ENCODE results near the gene DOCK8. TPM values are rescaled to one million over a fixed set of nuclear protein-coding genes. Genes with fewer than 3 reads are reported as not detected.

Gene DOCK8
- total RNA-seq, 1 experiment from 2014 or later, result 1.4 TPM

DNA sequence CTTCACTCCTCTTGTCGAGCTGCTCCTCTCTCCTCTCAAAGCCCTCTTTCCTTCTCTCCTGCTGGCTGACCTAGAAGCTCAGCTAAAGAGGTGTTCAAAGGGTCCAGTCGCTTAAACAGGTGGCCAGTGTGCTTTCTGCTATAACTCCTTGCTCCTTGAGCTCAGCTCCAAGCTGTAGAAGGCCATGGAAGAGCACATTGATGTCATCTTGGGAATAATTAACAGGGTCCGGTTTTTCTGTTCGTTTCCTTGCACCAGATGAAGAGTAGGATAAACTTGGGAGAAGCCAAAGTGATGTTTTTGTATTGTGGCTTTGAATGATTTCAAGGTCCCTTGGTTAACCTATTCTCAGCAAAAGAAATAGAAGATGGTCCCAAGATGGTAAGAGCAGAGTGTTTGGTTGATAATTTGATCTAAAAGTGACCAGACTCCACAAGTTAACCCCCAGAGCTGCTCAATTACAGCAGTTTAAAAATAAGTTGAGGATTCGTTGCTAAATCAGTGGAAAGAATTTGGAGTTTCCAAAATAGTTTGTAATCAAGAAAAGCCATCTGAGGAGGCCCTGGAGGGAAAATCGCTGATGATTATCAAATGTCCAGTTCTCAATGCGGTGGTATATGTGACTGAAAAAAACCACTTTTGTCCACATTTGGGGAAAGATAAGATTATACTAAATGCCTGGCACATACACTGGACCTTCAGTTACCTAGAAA is 148.1 kb downstream of the DOCK8 start:
- TF ChIP-seq, protein P1, sequence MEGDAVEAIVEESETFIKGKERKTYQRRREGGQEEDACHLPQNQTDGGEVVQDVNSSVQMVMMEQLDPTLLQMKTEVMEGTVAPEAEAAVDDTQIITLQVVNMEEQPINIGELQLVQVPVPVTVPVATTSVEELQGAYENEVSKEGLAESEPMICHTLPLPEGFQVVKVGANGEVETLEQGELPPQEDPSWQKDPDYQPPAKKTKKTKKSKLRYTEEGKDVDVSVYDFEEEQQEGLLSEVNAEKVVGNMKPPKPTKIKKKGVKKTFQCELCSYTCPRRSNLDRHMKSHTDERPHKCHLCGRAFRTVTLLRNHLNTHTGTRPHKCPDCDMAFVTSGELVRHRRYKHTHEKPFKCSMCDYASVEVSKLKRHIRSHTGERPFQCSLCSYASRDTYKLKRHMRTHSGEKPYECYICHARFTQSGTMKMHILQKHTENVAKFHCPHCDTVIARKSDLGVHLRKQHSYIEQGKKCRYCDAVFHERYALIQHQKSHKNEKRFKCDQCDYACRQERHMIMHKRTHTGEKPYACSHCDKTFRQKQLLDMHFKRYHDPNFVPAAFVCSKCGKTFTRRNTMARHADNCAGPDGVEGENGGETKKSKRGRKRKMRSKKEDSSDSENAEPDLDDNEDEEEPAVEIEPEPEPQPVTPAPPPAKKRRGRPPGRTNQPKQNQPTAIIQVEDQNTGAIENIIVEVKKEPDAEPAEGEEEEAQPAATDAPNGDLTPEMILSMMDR (conservative IDR thresholded peaks at IDR 0.05), result no peak
- peaks cover 2% of the 10 kb centered on the region for H3K27me3 Mint-ChIP-seq (ENCODE audit: low read depth)
- Histone ChIP-seq H2BK12ac (ENCODE audit: insufficient read length, low read depth, low read length) (no peak overlapping the region), H3T11ph (ENCODE audit: low read length) (no peak overlapping the region), H3K14ac (ENCODE audit: insufficient read depth, low read length) (no peak overlapping the region), H2BK120ac (ENCODE audit: low read depth, low read length, poor library complexity, severe bottlenecking) (no peak overlapping the region), H3K18ac (ENCODE audit: insufficient read length, low read depth, low read length) (no peak overlapping the region), H3K9me3 (ENCODE audit: control insufficient read depth, low read depth, low read length) (no peaks in the 10 kb centered on the region), H2AFZ (ENCODE audit: low read length) (no peak overlapping the region), H4K91ac (ENCODE audit: insufficient read length, low read depth, low read length) (no peak overlapping the region), H3K9ac (ENCODE audit: extremely low read depth, insufficient read length, low read length) (no peak overlapping the region), H2AK5ac (ENCODE audit: insufficient read length, low read length) (no peak overlapping the region), H3K56ac (ENCODE audit: insufficient read length, low read depth, low read length) (no peak overlapping the region), H4K20me1 (ENCODE audit: control insufficient read depth, insufficient read depth, insufficient read length) (no peaks in the 10 kb centered on the region), H3K79me1 (ENCODE audit: insufficient read depth, low read depth, low read length, poor library complexity, severe bottlenecking) (no peaks in the 10 kb centered on the region), H2BK20ac (ENCODE audit: low read depth, low read length, poor library complexity, severe bottlenecking) (no peak overlapping the region), H3K4ac (ENCODE audit: low read depth, low read length) (no peak overlapping the region), H4K8ac (replicated peaks; ENCODE audit: insufficient read length, low read depth, low read length) (no peak overlapping the region), H4K5ac (ENCODE audit: insufficient read length, low read depth, low read length) (no peak overlapping the region), H3K27me3 (ENCODE audit: insufficient read depth, low read length) (no peaks in the 10 kb centered on the region), H3K79me2 (ENCODE audit: insufficient read depth, low read length) (no peaks in the 10 kb centered on the region), H3K4me1 (ENCODE audit: insufficient read depth, low read length) (no peaks in the 10 kb centered on the region), H2BK15ac (ENCODE audit: low read depth, low read length) (no peak overlapping the region), H3K23ac (ENCODE audit: insufficient read length, low read depth, low read length) (no peak overlapping the region), H3K27ac (ENCODE audit: insufficient read length, low read depth, low read length) (no peak overlapping the region), H2BK5ac (ENCODE audit: insufficient read length, low read length) (no peak overlapping the region), H3K4me2 (ENCODE audit: insufficient read depth, insufficient read length, low read length) (no peak overlapping the region), H3K23me2 (ENCODE audit: insufficient read length, low read depth, low read length, poor library complexity, severe bottlenecking) (no peaks in the 10 kb centered on the region)
- H3K36me3 Mint-ChIP-seq (ENCODE audit: insufficient read depth in 1 of 3, low read depth in 3 of 3), result no peaks in the 10 kb centered on the region
- no CpG with 5 or more reads among the region's 7 CpGs for WGBS (ENCODE audit: extremely low coverage, insufficient read length, low lambda C conversion rate)
- no peak overlapping the region for H3K27ac Mint-ChIP-seq
- H3K9me3 Mint-ChIP-seq, result no peaks in the 10 kb centered on the region
- no peak for DNase-seq
- peaks cover 0 to 4% of the 10 kb centered on the region in 2 experiments; a peak in 2 of 4 replicates for H3K4me1 Mint-ChIP-seq
- H3K4me3 Mint-ChIP-seq, result no peak overlapping the region
